Measurements from ENCODE around the gene DHX58.

- no peak for TF ChIP-seq CTCF (IDR thresholded peaks at IDR 0.05; ENCODE audit: low read depth, low read length, missing input control)
- no peak for TF ChIP-seq ZBTB33 (IDR thresholded peaks at IDR 0.05)
- TF ChIP-seq RAD21 (IDR thresholded peaks at IDR 0.05) = no peak
- TF ChIP-seq GABPA (IDR thresholded peaks at IDR 0.05 in 1 of 2, conservative IDR thresholded peaks at IDR 0.05 in 1 of 2) = no peak
- no peak for TF ChIP-seq REST (IDR thresholded peaks at IDR 0.05)
These were observed 29.9 kb upstream of the DHX58 start for GRCh38 chr17:42142371-42142896.
